Mucosa of descending colon (tissue), 3 donors: ENCODE results near the gene SLC12A7. TPM values are rescaled to one million over a fixed set of nuclear protein-coding genes. Genes with fewer than 3 reads are reported as not detected.
"Not testable (repeated sequence)": the region's sequence is repeated elsewhere in the genome, so short reads cannot be mapped to it uniquely, and the experiment has no call there.

Source experiments
- ATAC-seq: fragments of 200-7000 bp; cut with Tn5 transposase; one replicate; pipeline ENCODE4 v1.9.1; 2020; ENCODE audit warnings: mild to moderate bottlenecking, moderate library complexity
- DNase-seq, 3 donors: peaks; one replicate each; pipeline ENCODE4 v3.0.0-alpha.2; 2020
- H3K36me3 ChIP-seq: fragments of 200-600 bp; one replicate; pipeline ENCODE4 v1.8.0; 2021; ENCODE audit warnings: low read depth, mild to moderate bottlenecking
- H3K4me1 ChIP-seq: fragments of 200-600 bp; one replicate; pipeline ENCODE4 v1.8.0; 2021; ENCODE audit warnings: low read depth, mild to moderate bottlenecking
- H3K4me3 ChIP-seq: fragments of 200-600 bp; one replicate; pipeline ENCODE4 v1.8.0; 2021; ENCODE audit warnings: mild to moderate bottlenecking
- H3K9me3 ChIP-seq: fragments of 200-600 bp; one replicate; pipeline ENCODE4 v1.8.0; 2021; ENCODE audit warnings: mild to moderate bottlenecking
- intact Hi-C, 2 donors: fragments of 100-400 bp; cut with DNase I in 1 of 2; cut with micrococcal nuclease in 1 of 2; formaldehyde crosslinking; loops; one replicate each; pipeline versions ENCODE4 v1.11.0 to v1.11.1; 2022; cut with DNase I, micrococcal nuclease
- long read RNA-seq, 2 donors: library from polyadenylated mRNA; unstranded; transcript quantifications; one replicate each; pipeline ENCODE4 v2.0.0, GENCODE V29; 2019 to 2021
- total RNA-seq, 3 donors: library from RNA; stranded (reverse); fragmentation: NEBNext Ultra II Directional in 2 of 3; extraction: Animal tissue kit (Norgen Biotek cat#: 25700) in 2 of 3; gene quantifications; one replicate each; pipeline versions ENCODE4 v1.2.1 to v1.2.4, GENCODE V29; 2021 to 2023
- TF ChIP-seq, protein P1 (sequence below): fragments of 200-600 bp; IDR thresholded peaks from one replicate; pipeline ENCODE4 v1.8.0; 2022; ENCODE audit warnings: antibody characterized with exemption, mild to moderate bottlenecking
- donor health status: DM: no; HTN: no; CAD: no; lungs with moderate emphysema.
- donor health status: DM: no; HTN: no; CAD: no.
- donor health status: DM: no; HTN: yes; CAD: no.

Gene SLC12A7
- 10 to 100 TPM; 80.5 to 97.4 (median 94.1) TPM for total RNA-seq
- long read RNA-seq, donor 1, full-length matches to known transcripts, result 14 of 63 reads
- long read RNA-seq, donor 1, partial matches to known transcripts, result 41 of 63 reads
- long read RNA-seq, donor 1, other reads (novel, unspliced or antisense), result 8 of 63 reads
- long read RNA-seq, donor 2, partial matches to known transcripts, result 3 of 8 reads
- long read RNA-seq, donor 2, other reads (novel, unspliced or antisense), result 5 of 8 reads

DNA sequence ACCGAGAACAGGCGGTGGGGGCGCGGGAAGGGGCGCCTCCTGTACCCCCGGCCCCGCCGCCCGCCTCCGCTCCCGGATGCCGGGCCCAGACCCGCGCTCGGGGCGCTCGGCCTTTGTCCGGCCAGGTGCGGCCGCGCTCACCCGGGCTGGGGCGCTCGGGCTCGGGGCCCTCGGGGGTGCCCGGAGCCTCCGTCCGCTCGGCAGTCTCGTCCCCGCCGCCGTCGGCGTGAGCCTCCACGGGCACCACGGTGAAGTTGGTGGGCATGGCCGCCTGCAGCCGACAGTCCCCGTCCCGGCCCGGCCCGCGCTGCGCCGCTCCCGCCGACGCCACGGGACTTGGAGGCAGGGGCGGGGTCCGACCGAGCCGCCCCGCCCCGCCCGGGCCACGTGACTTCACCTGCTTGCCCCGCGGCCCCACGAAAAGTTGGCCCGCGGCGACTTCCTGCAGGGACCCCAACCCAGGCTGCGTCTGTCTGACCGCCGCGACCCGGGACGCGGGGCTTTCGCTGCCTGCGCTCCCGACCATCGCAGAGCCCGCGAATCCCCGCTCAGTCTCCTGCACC is at the start of gene SLC12A7:
TSS of gene SLC12A7 (minus strand) at position 337 of the 563 bp plus-strand sequence. CDS start at position 265, 72 bp downstream.
- peak; percentile 84 to 90 (median 87) for DNase-seq
- no peaks in the 10 kb centered on the region for H3K9me3 ChIP-seq
- no peaks in the 10 kb centered on the region for H3K36me3 ChIP-seq
- TF ChIP-seq, protein P1, sequence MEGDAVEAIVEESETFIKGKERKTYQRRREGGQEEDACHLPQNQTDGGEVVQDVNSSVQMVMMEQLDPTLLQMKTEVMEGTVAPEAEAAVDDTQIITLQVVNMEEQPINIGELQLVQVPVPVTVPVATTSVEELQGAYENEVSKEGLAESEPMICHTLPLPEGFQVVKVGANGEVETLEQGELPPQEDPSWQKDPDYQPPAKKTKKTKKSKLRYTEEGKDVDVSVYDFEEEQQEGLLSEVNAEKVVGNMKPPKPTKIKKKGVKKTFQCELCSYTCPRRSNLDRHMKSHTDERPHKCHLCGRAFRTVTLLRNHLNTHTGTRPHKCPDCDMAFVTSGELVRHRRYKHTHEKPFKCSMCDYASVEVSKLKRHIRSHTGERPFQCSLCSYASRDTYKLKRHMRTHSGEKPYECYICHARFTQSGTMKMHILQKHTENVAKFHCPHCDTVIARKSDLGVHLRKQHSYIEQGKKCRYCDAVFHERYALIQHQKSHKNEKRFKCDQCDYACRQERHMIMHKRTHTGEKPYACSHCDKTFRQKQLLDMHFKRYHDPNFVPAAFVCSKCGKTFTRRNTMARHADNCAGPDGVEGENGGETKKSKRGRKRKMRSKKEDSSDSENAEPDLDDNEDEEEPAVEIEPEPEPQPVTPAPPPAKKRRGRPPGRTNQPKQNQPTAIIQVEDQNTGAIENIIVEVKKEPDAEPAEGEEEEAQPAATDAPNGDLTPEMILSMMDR, result no peak
- peak; percentile 75 for ATAC-seq
- intact Hi-C loops, result no loop called here
- H3K4me1 ChIP-seq, result peaks cover 32% of the 10 kb centered on the region
- H3K4me3 ChIP-seq, result peak within 1 kb of the TSS; percentile 93

- DNase-seq, result peak in 2 of 3 donors; percentile 49 to 69
- Histone ChIP-seq H3K9me3 (no peaks in the 10 kb centered on the region), H3K4me1 (peaks cover 12% of the 10 kb centered on the region), H3K36me3 (no peaks in the 10 kb centered on the region), H3K4me3 (no peak overlapping the region)
- intact Hi-C loops, result loop anchor here in 1 of 2 donors (10.0 kb wide), 2 partner anchors 236 to 484 kb away; no protein-coding TSS in a partner anchor
- ATAC-seq, result peak; percentile 89
- TF ChIP-seq, protein P1, result no peak
These were observed 49.4 kb upstream of the SLC12A7 start for GRCh38 chr5:1161108-1161832.

DNA sequence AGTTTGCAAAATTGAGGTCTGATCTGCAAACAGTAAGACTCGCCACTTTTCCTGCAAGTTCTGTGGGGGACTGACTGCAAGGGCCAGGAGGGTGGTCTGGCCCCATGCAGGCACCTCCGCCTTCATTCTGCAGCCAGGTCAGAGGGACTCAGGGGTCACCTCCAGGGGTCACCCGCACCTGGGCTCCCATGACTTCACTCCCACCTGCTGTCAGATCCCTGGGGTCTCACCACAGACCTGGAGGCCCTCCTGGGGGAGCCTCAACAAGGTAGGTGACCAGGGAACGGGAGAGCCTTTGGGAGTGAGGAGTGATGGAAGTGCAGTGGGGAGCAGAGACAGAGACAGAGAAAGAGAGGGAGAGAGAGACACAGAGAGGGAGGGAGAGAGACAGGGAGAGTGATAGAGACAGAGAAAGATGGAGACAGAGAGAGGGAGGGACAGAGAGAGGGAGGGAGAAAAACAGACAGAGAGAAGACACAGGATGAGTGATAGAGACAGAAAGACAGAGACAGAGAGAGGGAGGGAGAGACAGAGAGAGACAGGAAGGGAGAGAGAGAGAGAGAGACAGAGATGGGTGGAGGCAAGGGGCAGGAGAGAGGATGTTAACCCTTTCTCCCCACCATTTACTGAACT is 48.0 kb upstream of the SLC12A7 start:
- DNase-seq (no peak), ATAC-seq (no peak)
- Histone ChIP-seq H3K36me3 (no peaks in the 10 kb centered on the region), H3K9me3 (no peaks in the 10 kb centered on the region), H3K4me1 (peaks cover 18% of the 10 kb centered on the region), H3K4me3 (no peak overlapping the region)
- intact Hi-C loops, result loop anchor here in 1 of 2 donors (10.0 kb wide), 2 partner anchors 235 to 485 kb away; no protein-coding TSS in a partner anchor
- TF ChIP-seq, protein P1, result no peak

GRCh38 chr5:1159341-1159675 is 47.4 kb upstream of the SLC12A7 start:
- Histone ChIP-seq H3K4me1 (peaks cover 18% of the 10 kb centered on the region), H3K4me3 (no peak overlapping the region), H3K9me3 (no peaks in the 10 kb centered on the region), H3K36me3 (no peaks in the 10 kb centered on the region)
- no peak for DNase-seq
- TF ChIP-seq, protein P1, result no peak
- no peak for ATAC-seq
- intact Hi-C loops, result no loop called here

- intact Hi-C loops, result no loop called here
- H3K9me3 ChIP-seq, result no peaks in the 10 kb centered on the region
- ATAC-seq (no peak), DNase-seq (no peak)
- no peak overlapping the region for H3K4me3 ChIP-seq
- H3K4me1 ChIP-seq, result peaks cover 18% of the 10 kb centered on the region
- TF ChIP-seq, protein P1, result no peak
- H3K36me3 ChIP-seq, result no peaks in the 10 kb centered on the region
These were observed 46.9 kb upstream of the SLC12A7 start for GRCh38 chr5:1158647-1159340.

- H3K9me3 ChIP-seq, ATAC-seq, intact Hi-C loops, H3K4me3 ChIP-seq, DNase-seq, H3K36me3 ChIP-seq: not testable (repeated sequence)
- peaks cover 18% of the 10 kb centered on the region for H3K4me1 ChIP-seq
These were observed 45.7 kb upstream of the SLC12A7 start for GRCh38 chr5:1157461-1157986.
